Measurements from ENCODE around the gene PADI3. TPM values are rescaled to one million over a fixed set of nuclear protein-coding genes. Genes with fewer than 3 reads are reported as not detected.

Gene PADI3
- polyA plus RNA-seq, 2 of the 4 experiments (the other 2 are of a cell fraction): 0.99 to 2.4 TPM

- TF ChIP-seq CTCF (IDR thresholded peaks at IDR 0.05) (no peak), PHF8 (IDR thresholded peaks at IDR 0.05; ENCODE audit: borderline replicate concordance, low read depth) (no peak), KDM5A (IDR thresholded peaks at IDR 0.05) (no peak), RCOR1 (IDR thresholded peaks at IDR 0.05; ENCODE audit: low read depth, low read length) (no peak)
Measured at GRCh38 chr1:17333081-17333480, 84.2 kb downstream of the PADI3 start (continued).

Small RNA genes lying within 50 kb of the gene (small RNA-seq; reads per million reads assigned to genes)
- gene MIR3972: 0 reads per million in 6 experiments

Other genes with a start within 250 kb of the PADI3 start
- 7.9 and 11.7 TPM in 2 replicates for gene ATP13A2, start 237.2 kb upstream of the PADI3 start, polyA plus RNA-seq (2011; rRNA removed)
- 18.5 to 25.7 TPM (median 23.1 TPM) in 3 replicates for gene ATP13A2, start 237.2 kb upstream of the PADI3 start, polyA plus RNA-seq (2017; fragmentation: RNase III; extraction: RNeasy Plus Mini Kit Qiagen cat#74134 plus additional on column Dnase treatment)
- gene SDHB, start 195.1 kb upstream of the PADI3 start, polyA plus RNA-seq (2011; rRNA removed): 262 and 343 TPM in 2 replicates
- gene SDHB, start 195.1 kb upstream of the PADI3 start, polyA plus RNA-seq (2017; fragmentation: RNase III; extraction: RNeasy Plus Mini Kit Qiagen cat#74134 plus additional on column Dnase treatment): 111 to 122 TPM (median 114 TPM) in 3 replicates
- 1.3 and 1.6 TPM in 2 replicates for gene PADI2, start 129.6 kb upstream of the PADI3 start, polyA plus RNA-seq (2011; rRNA removed)
- 1.1 to 1.5 TPM (median 1.3 TPM) in 3 replicates for gene PADI2, start 129.6 kb upstream of the PADI3 start, polyA plus RNA-seq (2017; fragmentation: RNase III; extraction: RNeasy Plus Mini Kit Qiagen cat#74134 plus additional on column Dnase treatment)
- gene PADI1, start 44.0 kb upstream of the PADI3 start, polyA plus RNA-seq (2011; rRNA removed): 1.1 and 1.4 TPM in 2 replicates
- gene PADI1, start 44.0 kb upstream of the PADI3 start, polyA plus RNA-seq (2017; fragmentation: RNase III; extraction: RNeasy Plus Mini Kit Qiagen cat#74134 plus additional on column Dnase treatment): 1.7 to 2.3 TPM (median 2.0 TPM) in 3 replicates
- gene PADI4, start 59.1 kb downstream of the PADI3 start, polyA plus RNA-seq (2011; rRNA removed): not detected in 2 replicates
- gene PADI4, start 59.1 kb downstream of the PADI3 start, polyA plus RNA-seq (2017; fragmentation: RNase III; extraction: RNeasy Plus Mini Kit Qiagen cat#74134 plus additional on column Dnase treatment): not detected in 3 replicates
- not detected in 2 replicates for gene PADI6, start 123.1 kb downstream of the PADI3 start, polyA plus RNA-seq (2011; rRNA removed)
- gene PADI6, start 123.1 kb downstream of the PADI3 start, polyA plus RNA-seq (2017; fragmentation: RNase III; extraction: RNeasy Plus Mini Kit Qiagen cat#74134 plus additional on column Dnase treatment): not detected in 3 replicates
- gene RCC2, start 190.6 kb downstream of the PADI3 start, polyA plus RNA-seq (2011; rRNA removed): 58.3 and 60.9 TPM in 2 replicates
- gene RCC2, start 190.6 kb downstream of the PADI3 start, polyA plus RNA-seq (2017; fragmentation: RNase III; extraction: RNeasy Plus Mini Kit Qiagen cat#74134 plus additional on column Dnase treatment): 82.5 to 90.0 TPM (median 84.7 TPM) in 3 replicates

Measured in A549 (cell line).